HCT116 (cell line): ENCODE measurements around the gene RAC2. TPM values are rescaled to one million over a fixed set of nuclear protein-coding genes. Genes with fewer than 3 reads are reported as not detected.

Experiments
- ATAC-seq: fragments of 200-7000 bp; cut with Tn5 transposase; 2 replicates; pipeline ENCODE4 v1.9.1; 2020; ENCODE audit warnings: mild to moderate bottlenecking, moderate library complexity
- BruUV-seq: library from RNA; stranded (reverse); fragments of 400-500 nt; replicated peaks from 2 replicates; lab custom pipeline; 2021; lab: Mats Ljungman, UMichigan
- CTCF ChIA-PET: fragments of 300-600 bp; sonication (Branson Sonifier 250); formaldehyde crosslinking; loops from one replicate; lab custom pipeline; 2021; ENCODE audit warnings: antibody characterized with exemption; lab: Charles Lee
- POLR2A ChIA-PET: fragments of 300-600, 350-600 bp; sonication (Branson Sonifier 250); formaldehyde crosslinking; loops from one replicate; lab custom pipeline; 2021; ENCODE audit warnings: antibody characterized with exemption; lab: Charles Lee
- RAD21 ChIA-PET, 2 experiments: fragments of 300-600 bp; sonication (Branson Sonifier 250); formaldehyde crosslinking; loops; one replicate each; lab custom pipeline; 2023; ENCODE audit warnings: low total read pairs in 2 of 2; ENCODE audit not compliant: uncharacterized antibody in 2 of 2, unreplicated experiment in 2 of 2, low non-redundant PET in 1 of 2; lab: Charles Lee
- DNase-seq: peaks from one replicate; pipeline ENCODE4 v3.0.0-alpha.2; 2010; ENCODE audit warnings: low read depth, low spot score
- H2AFZ ChIP-seq: fragments of 200-600 bp; shearing (Covaris generic), sonication (generic); 2 replicates; pipeline ENCODE4 v1.6.1; 2017; ENCODE audit warnings: low read depth, mixed run types, mixed read lengths, antibody characterized with exemption, low read length; ENCODE audit not compliant: poor library complexity, severe bottlenecking
- H3K27ac ChIP-seq: 2 replicates; pipeline ENCODE4 v1.5.1; 2012; ENCODE audit warnings: low read depth, low read length
- H3K27me3 ChIP-seq: fragments of 200-600 bp; sonication (generic); 2 replicates; pipeline ENCODE4 v1.6.1; 2016; ENCODE audit warnings: mixed run types, low read length, mixed read lengths; ENCODE audit not compliant: insufficient read depth
- H3K36me3 ChIP-seq, 2 experiments: fragments of 200-500 bp in 1 of 2; fragments of 200-600 bp in 1 of 2; sonication (Bioruptor generic) in 1 of 2; sonication (generic) in 1 of 2; 2 replicates each; pipeline versions ENCODE4 v1.5.1 to v1.6.1; 2014 to 2016; ENCODE audit warnings: low read length in 2 of 2, inconsistent platforms in 1 of 2, mixed read lengths in 1 of 2, mixed run types in 1 of 2; ENCODE audit not compliant: insufficient read depth in 2 of 2, control insufficient read depth in 1 of 2
- H3K4me1 ChIP-seq, 2 experiments: fragments of 200-600 bp in 1 of 2; sonication (generic) in 1 of 2; 2 replicates each; pipeline versions ENCODE4 v1.5.1 to v1.6.1; 2012 to 2017; ENCODE audit warnings: low read length in 2 of 2, inconsistent platforms in 1 of 2, mild to moderate bottlenecking in 1 of 2, mixed read lengths in 1 of 2, mixed run types in 1 of 2, moderate library complexity in 1 of 2; ENCODE audit not compliant: insufficient read depth in 2 of 2, control insufficient read depth in 1 of 2
- H3K4me2 ChIP-seq: fragments of 200-600 bp; sonication (generic); 2 replicates; pipeline ENCODE4 v1.6.1; 2017; ENCODE audit warnings: mixed run types, low read length, mixed read lengths
- H3K4me3 ChIP-seq, 2 experiments: fragments of 200-600 bp in 1 of 2; sonication (generic) in 1 of 2; replicated peaks in 1 of 2; 2 replicates each; pipeline ENCODE4 v1.5.1; 2011 to 2016; ENCODE audit warnings: low read length in 2 of 2, control low read depth in 1 of 2, low read depth in 1 of 2, mild to moderate bottlenecking in 1 of 2, mixed read lengths in 1 of 2, mixed run types in 1 of 2
- H3K79me2 ChIP-seq: fragments of 200-600 bp; sonication (generic); 2 replicates; pipeline ENCODE4 v1.6.1; 2017; ENCODE audit warnings: mild to moderate bottlenecking, mixed run types, low read length, moderate library complexity, mixed read lengths; ENCODE audit not compliant: insufficient read depth
- H3K9ac ChIP-seq: fragments of 200-600 bp; sonication (generic); 2 replicates; pipeline ENCODE4 v1.6.1; 2016; ENCODE audit warnings: low read length, mixed read lengths
- H3K9me2 ChIP-seq: fragments of 200-600 bp; sonication (generic), shearing (Covaris generic); 2 replicates; pipeline ENCODE4 v1.6.1; 2017; ENCODE audit warnings: mixed run types, mild to moderate bottlenecking, moderate library complexity; ENCODE audit not compliant: insufficient read depth
- H3K9me3 ChIP-seq, 2 experiments: fragments of 200-500 bp in 1 of 2; fragments of 200-600 bp in 1 of 2; sonication (Bioruptor generic) in 1 of 2; sonication (generic) in 1 of 2; 2 replicates each; pipeline ENCODE4 v1.6.1; 2014 to 2017; ENCODE audit warnings: low read length in 2 of 2, mixed read lengths in 2 of 2, inconsistent platforms in 1 of 2, low read depth in 1 of 2, mild to moderate bottlenecking in 1 of 2, mixed run types in 1 of 2, moderate library complexity in 1 of 2; ENCODE audit not compliant: control insufficient read depth in 1 of 2, insufficient read depth in 1 of 2
- H4K20me1 ChIP-seq: fragments of 200-600 bp; sonication (generic), shearing (Covaris generic); 2 replicates; pipeline ENCODE4 v1.6.1; 2017; ENCODE audit warnings: mixed run types, mild to moderate bottlenecking, moderate library complexity; ENCODE audit not compliant: insufficient read depth
- CBX3 ChIP-seq: IDR thresholded peaks from 2 replicates; pipeline ENCODE4 v1.6.1; 2012; ENCODE audit warnings: low read depth
- CEBPB ChIP-seq: IDR thresholded peaks from 2 replicates; pipeline ENCODE4 v1.6.1; 2012; ENCODE audit warnings: low read depth
- EGR1 ChIP-seq: IDR thresholded peaks from 2 replicates; pipeline ENCODE4 v1.6.1; 2012; ENCODE audit warnings: low read depth
- ELF1 ChIP-seq: IDR thresholded peaks from 2 replicates; pipeline ENCODE4 v1.6.1; 2012; ENCODE audit warnings: low read depth, borderline replicate concordance
- EZH2 ChIP-seq: fragments of 200-600 bp; sonication (generic); IDR thresholded peaks from 2 replicates; pipeline ENCODE4 v1.6.1; 2017; ENCODE audit warnings: antibody characterized with exemption, mixed run types
- EZH2phosphoT487 ChIP-seq: fragments of 200-600 bp; IDR thresholded peaks from 2 replicates; pipeline ENCODE4 v1.6.1; 2018; ENCODE audit warnings: antibody characterized with exemption, borderline replicate concordance
- JUND ChIP-seq: IDR thresholded peaks from 2 replicates; pipeline ENCODE4 v1.6.1; 2012
- POLR2A ChIP-seq: IDR thresholded peaks from 2 replicates; pipeline ENCODE4 v1.7.0; 2011; ENCODE audit warnings: borderline replicate concordance; ENCODE audit not compliant: insufficient read depth, insufficient read length; ENCODE audit errors: extremely low read depth
- POLR2AphosphoS5 ChIP-seq: IDR thresholded peaks from 2 replicates; pipeline ENCODE4 v1.6.1; 2011; ENCODE audit warnings: mild to moderate bottlenecking, low read depth, low read length, moderate library complexity
- SIN3A ChIP-seq: IDR thresholded peaks from 2 replicates; pipeline ENCODE4 v1.6.1; 2012; ENCODE audit warnings: low read depth
- SRF ChIP-seq: IDR thresholded peaks from 2 replicates; pipeline ENCODE4 v1.6.1; 2012; ENCODE audit warnings: low read depth
- TCF7L2 ChIP-seq: IDR thresholded peaks from 2 replicates; pipeline ENCODE4 v1.7.0; 2011; ENCODE audit warnings: borderline replicate concordance, inconsistent platforms; ENCODE audit not compliant: insufficient read depth, insufficient read length; ENCODE audit errors: extremely low read depth
- YY1 ChIP-seq: IDR thresholded peaks from 2 replicates; pipeline ENCODE4 v1.6.1; 2011; ENCODE audit warnings: low read length, low read depth, moderate library complexity, mild to moderate bottlenecking; ENCODE audit not compliant: insufficient replicate concordance; ENCODE audit errors: extremely low read depth
- ZFX ChIP-seq: fragments of 450-650 bp; IDR thresholded peaks from 2 replicates; pipeline ENCODE4 v1.6.1; 2017
- intact Hi-C: fragments of 100-400 bp; cut with micrococcal nuclease; formaldehyde crosslinking; loops from 2 replicates; pipeline ENCODE4 v1.10.0; 2022
- total RNA-seq: library from RNA; stranded (reverse); gene quantifications from one replicate; pipeline ENCODE4 v1.2.1, GENCODE V29; 2021; ENCODE audit not compliant: unreplicated experiment
- TF ChIP-seq, protein P1 (sequence below): IDR thresholded peaks from 2 replicates; pipeline ENCODE4 v1.6.1; 2011; ENCODE audit warnings: mild to moderate bottlenecking, low read length, moderate library complexity; ENCODE audit not compliant: insufficient replicate concordance; ENCODE audit errors: extremely low read depth
- TF ChIP-seq, protein P2 (sequence below), 3 experiments: fragments of 200-600 bp in 1 of 3; sonication (generic) in 1 of 3; IDR thresholded peaks in 2 of 3; conservative IDR thresholded peaks in 1 of 3; 2 replicates each; pipeline ENCODE4 v1.5.1; 2012 to 2017; ENCODE audit warnings: low read depth in 2 of 3, low read length in 2 of 3, antibody characterized with exemption in 1 of 3, borderline replicate concordance in 1 of 3, control low read depth in 1 of 3, mild to moderate bottlenecking in 1 of 3, mixed read lengths in 1 of 3, mixed run types in 1 of 3, moderate library complexity in 1 of 3; ENCODE audit not compliant: insufficient read depth in 1 of 3

RAC2 gene
- total RNA-seq, 1 experiment from 2014 or later, result 62.0 TPM

DNA sequence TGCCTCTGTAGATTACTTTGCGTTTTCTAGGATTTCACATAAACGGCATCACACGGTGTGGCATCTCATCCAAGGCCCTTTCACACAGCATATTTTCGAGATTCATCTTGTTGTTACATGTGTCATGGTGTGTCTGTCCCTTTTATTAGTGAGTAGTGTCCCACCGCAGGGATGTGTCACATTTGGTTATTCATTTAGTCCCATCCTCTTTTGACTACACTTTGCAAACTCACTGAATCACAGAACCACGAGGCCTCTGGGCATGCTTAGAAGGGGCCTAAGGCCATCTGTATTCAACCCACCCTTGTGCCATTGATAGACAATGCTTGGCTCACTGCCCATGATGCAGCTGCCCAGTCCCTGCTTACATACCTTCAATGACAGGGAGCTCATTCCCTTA lies 4.2 kb upstream of the RAC2 start:
- ATAC-seq, result no peak
- H3K36me3 ChIP-seq, result no peaks in the 10 kb centered on the region
- H3K27ac ChIP-seq, result no peak overlapping the region
- TF ChIP-seq JUND (no peak), SRF (no peak), EGR1 (no peak), EZH2 (no peak), POLR2AphosphoS5 (no peak), YY1 (no peak), TCF7L2 (no peak), POLR2A (no peak), EZH2phosphoT487 (no peak), SIN3A (no peak), CBX3 (no peak), ELF1 (no peak), CEBPB (no peak), ZFX (no peak)
- TF ChIP-seq, protein P1, sequence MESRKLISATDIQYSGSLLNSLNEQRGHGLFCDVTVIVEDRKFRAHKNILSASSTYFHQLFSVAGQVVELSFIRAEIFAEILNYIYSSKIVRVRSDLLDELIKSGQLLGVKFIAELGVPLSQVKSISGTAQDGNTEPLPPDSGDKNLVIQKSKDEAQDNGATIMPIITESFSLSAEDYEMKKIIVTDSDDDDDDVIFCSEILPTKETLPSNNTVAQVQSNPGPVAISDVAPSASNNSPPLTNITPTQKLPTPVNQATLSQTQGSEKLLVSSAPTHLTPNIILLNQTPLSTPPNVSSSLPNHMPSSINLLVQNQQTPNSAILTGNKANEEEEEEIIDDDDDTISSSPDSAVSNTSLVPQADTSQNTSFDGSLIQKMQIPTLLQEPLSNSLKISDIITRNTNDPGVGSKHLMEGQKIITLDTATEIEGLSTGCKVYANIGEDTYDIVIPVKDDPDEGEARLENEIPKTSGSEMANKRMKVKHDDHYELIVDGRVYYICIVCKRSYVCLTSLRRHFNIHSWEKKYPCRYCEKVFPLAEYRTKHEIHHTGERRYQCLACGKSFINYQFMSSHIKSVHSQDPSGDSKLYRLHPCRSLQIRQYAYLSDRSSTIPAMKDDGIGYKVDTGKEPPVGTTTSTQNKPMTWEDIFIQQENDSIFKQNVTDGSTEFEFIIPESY, result no peak
- TF ChIP-seq, protein P2, sequence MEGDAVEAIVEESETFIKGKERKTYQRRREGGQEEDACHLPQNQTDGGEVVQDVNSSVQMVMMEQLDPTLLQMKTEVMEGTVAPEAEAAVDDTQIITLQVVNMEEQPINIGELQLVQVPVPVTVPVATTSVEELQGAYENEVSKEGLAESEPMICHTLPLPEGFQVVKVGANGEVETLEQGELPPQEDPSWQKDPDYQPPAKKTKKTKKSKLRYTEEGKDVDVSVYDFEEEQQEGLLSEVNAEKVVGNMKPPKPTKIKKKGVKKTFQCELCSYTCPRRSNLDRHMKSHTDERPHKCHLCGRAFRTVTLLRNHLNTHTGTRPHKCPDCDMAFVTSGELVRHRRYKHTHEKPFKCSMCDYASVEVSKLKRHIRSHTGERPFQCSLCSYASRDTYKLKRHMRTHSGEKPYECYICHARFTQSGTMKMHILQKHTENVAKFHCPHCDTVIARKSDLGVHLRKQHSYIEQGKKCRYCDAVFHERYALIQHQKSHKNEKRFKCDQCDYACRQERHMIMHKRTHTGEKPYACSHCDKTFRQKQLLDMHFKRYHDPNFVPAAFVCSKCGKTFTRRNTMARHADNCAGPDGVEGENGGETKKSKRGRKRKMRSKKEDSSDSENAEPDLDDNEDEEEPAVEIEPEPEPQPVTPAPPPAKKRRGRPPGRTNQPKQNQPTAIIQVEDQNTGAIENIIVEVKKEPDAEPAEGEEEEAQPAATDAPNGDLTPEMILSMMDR (IDR thresholded peaks at IDR 0.05 in 2 of 3, conservative IDR thresholded peaks at IDR 0.05 in 1 of 3; ENCODE audit: borderline replicate concordance in 1 of 3, insufficient read depth in 1 of 3, low read depth in 2 of 3, low read length in 2 of 3), result no peak
- H3K27me3 ChIP-seq, result no peaks in the 10 kb centered on the region
- no peak overlapping the region for H3K4me3 ChIP-seq
- POLR2A ChIA-PET, result interaction anchor here (0.5 to 1.8 kb wide), 2 partner anchors 11 to 438 kb away, joined by 3 to 6 read pairs; no protein-coding TSS in a partner anchor
- peaks cover 6% of the 10 kb centered on the region; the same call in 1 of the 2 replicates for H3K79me2 ChIP-seq
- no peaks in the 10 kb centered on the region for H3K9me2 ChIP-seq
- RAD21 ChIA-PET, result no interaction called here
- H4K20me1 ChIP-seq, result no peaks in the 10 kb centered on the region
- DNase-seq, result no peak
- no peak overlapping the region for H3K4me2 ChIP-seq
- H3K9ac ChIP-seq, result no peak overlapping the region
- H2AFZ ChIP-seq, result no peak overlapping the region
- no TSS peak for BruUV-seq
- peaks cover 7 to 20% of the 10 kb centered on the region in 2 experiments for H3K4me1 ChIP-seq
- intact Hi-C loops, result no loop called here
- CTCF ChIA-PET, result interaction anchor here (3.7 kb wide), 1 partner anchor 12 kb away, joined by 23 read pairs; no protein-coding TSS in a partner anchor
- H3K9me3 ChIP-seq, result no peaks in the 10 kb centered on the region
